GM18520 (cell line): ENCODE measurements around the gene ADAMTS10.
"Not testable (repeated sequence)": the region's sequence is repeated elsewhere in the genome, so short reads cannot be mapped to it uniquely, and the experiment has no call there.

ENCODE experiments used
- ATAC-seq: cut with Tn5 transposase; IDR thresholded peaks from one replicate; pipeline ENCODE4 v1.9.1; 2021; ENCODE audit not compliant: unreplicated experiment

Gene ADAMTS10

GRCh38 chr19:8629184-8629583, 18.7 kb upstream of the ADAMTS10 start:
- no peak for ATAC-seq

GRCh38 chr19:8626842-8627241, 16.3 kb upstream of the ADAMTS10 start:
- ATAC-seq = no peak

DNA sequence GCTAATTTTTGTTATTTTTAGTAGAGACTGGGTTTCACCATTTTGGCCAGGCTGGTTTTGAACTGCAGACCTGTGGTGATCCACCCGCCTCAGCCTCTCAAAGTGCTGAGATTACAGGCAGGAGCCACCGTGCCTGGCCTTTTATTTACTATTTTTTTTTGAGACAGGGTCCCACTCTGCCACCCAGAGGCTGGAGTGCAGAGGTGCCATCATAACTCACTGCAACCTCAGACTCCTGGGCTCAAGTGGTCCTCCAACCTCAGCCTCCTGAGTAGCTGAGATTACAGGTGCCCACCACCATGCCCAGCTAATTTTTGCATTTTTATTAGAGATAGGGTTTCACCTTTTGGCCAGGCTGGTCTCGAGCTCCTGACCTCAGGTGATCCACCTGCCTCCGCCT, 12.4 kb upstream of the ADAMTS10 start:
- not testable (repeated sequence) for ATAC-seq

GRCh38 chr19:8618751-8619150, 8.2 kb upstream of the ADAMTS10 start:
- ATAC-seq = no peak

- no peak for ATAC-seq
Measured at GRCh38 chr19:8617984-8618383, 7.5 kb upstream of the ADAMTS10 start.

- ATAC-seq = not testable (repeated sequence)
Measured at GRCh38 chr19:8617325-8617724, 6.8 kb upstream of the ADAMTS10 start.

DNA sequence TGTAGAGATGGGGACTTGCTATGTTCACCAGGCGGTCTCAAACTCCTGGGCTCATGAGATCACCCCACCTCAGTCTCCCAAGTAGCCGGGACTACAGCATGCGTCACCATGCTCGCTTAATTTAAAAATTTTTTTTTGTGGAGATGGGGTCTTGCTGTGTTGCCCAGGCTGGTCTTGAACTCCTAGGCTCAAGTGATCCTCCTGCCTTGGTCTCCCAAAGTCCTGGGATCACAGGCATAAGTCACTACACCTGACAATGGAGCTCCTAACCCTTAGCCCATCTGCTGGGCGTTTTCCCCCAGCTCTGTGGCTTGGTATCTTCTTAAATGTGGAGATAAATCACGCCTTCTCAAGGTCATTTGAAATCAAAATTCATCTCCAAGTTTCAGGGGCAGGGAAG, 6.3 kb upstream of the ADAMTS10 start:
- ATAC-seq = no peak

DNA sequence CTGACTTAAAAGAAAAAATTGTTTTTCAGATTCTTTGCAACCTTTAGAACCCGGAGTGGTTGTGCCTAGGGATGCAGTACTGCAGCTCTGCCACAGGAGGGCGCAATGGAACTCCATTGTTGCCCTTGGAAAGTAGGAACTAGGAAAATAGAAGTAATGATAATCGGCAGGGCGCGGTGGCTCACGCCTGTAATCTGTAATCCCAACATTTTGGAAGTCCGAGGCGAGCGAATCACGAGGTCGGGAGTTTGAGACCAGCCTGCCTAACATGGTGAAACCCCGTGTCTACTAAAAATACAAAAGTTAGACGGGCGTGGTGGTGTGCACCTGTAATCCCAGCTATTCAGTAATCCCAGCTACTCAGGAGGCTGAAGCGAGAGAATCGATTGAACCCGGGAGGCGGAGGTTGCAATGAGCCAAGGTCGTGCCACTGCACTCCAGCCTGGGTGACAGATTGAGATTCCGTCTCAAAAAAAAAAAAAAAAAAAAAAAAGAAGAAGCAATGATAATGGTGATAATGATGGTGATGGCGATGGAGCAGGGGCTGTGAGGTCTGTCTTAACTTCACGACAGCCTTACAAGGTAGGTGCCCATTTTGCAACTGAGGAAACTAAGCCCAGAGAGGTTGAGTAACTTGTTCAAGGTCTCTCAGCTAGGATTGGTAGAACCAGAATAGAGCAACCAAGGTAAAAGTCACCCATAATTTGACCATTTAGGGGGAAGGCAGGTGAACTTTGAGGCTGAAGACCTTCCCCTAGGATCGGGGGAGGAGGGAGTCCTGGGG, 5.5 kb upstream of the ADAMTS10 start:
- no peak for ATAC-seq

DNA sequence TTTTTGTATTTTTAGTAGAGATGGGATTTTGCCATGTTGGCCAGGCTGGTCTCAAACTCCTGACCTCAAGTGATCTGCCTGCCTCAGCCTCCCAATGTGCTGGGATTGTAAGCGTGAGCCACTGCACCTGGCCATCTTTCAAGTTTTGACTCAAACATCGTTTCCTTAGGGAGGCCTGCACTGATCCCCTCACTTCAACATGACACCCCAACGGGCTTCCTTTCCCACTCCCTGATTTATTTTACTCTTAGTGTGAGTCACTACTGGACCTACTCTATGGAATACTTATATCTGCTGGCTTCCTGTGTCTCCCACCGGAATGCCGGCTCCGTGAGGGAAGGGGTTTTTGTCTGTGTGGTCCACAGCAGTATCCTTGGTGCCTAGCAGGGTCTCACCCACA, 4.5 kb upstream of the ADAMTS10 start:
- no peak for ATAC-seq

- ATAC-seq = no peak
Measured at GRCh38 chr19:8614455-8614854, 3.9 kb upstream of the ADAMTS10 start.

GRCh38 chr19:8612807-8613171, 2.3 kb upstream of the ADAMTS10 start:
- no peak for ATAC-seq

DNA sequence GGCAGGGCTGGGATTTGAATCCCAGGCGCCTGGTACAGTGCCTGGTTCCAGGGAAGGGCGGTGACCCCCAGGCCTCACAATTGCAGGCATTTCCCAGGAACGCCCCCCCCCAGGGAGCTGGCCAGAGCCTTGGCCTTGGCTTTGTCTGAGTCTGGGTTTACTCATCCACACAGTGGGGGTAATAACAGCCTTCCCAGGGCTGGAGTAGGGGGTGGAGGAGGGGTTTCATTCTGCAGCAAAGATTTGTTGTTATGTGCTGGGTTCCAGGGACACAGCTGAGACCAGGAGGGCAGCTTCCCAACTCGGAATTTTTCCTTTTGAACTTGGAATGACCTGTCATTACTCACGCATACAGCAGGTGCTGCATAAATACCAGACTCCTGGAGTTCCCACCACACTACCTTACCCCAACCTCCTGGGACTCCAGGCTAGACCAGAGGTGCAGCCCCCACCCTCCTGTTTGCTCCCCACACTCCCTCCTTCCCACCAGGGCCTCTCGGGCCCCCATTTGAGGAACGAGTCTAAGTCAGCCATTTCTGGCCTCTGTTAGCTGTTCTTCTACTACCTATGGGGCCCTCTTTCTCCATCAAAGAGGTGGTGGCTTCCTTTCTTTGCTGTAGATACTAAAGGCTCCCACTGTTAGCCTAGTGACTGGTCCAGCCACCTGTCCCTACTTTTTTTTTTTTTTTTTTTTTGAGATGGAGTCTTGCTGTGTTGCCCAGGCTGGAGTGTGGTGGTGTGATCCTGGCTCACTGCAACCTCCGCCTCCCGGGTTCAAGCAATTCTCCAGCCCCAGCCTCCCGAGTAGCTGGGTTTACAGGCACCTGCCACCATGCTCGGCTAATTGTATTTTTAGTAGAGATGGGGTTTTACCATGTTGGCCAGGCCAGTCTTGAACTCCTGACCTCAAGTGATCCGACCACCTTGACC, 1.6 kb upstream of the ADAMTS10 start:
- no peak for ATAC-seq

GRCh38 chr19:8611391-8611876, 919 bp upstream of the ADAMTS10 start:
- ATAC-seq = no peak

DNA sequence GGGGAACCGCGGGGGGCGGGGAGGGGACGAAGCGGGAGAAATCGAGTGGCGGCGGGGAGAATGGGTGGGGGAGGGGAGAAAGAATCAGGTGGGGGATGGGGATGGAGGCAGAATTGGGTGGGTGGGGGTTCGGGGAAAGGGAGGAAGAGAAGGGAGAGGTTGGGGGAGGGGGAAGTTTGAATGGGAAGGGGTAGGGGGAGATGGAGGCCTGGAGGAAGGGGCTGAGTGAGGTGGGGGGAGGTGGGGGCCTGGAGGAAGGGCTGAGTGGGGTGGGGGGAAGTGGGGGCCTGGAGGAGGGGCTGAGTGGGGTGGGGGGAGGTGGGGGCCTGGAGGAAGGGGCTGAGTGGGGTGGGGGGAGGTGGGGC, 403 bp upstream of the ADAMTS10 start:
- ATAC-seq = no peak

DNA sequence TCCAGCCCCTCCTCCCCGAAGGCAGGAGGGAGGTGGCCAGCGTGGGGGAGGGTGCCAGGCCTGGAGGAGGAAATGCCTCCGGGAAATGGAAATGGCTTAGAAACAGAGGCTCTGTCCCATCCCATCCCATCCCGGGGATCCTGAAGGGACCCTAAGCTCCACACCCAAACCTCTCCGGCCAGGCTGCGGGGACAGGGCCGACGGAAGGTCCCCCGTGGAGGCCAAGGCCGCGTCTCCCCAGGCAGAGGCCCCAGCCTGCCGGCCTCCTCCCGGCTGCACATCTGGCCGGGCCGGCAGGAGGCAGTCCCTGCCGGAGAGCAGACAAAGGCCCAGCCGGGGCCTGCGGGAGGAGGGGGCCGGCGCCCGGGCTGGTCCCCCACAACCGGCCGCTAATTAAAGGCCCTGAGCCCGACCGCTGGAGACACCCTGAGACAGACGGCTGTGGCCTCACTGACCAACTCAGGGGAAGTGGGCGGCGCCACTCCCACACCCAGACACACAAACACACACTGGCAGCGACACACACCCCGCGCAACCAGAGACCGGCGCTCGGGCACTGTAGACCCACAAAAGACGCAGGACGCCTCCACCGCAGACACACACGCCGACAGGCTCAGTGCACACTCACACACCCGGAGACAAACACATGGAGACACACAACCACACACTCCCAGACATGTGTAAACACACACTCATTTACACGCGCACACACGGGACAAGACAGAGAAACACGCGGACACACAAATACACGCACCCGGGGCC, 1.1 kb downstream of the ADAMTS10 start:
- no peak for ATAC-seq

- no peak for ATAC-seq
Measured at GRCh38 chr19:8608941-8609278, 1.6 kb downstream of the ADAMTS10 start.

- ATAC-seq = no peak
Measured at GRCh38 chr19:8607386-8607785, 3.1 kb downstream of the ADAMTS10 start.

DNA sequence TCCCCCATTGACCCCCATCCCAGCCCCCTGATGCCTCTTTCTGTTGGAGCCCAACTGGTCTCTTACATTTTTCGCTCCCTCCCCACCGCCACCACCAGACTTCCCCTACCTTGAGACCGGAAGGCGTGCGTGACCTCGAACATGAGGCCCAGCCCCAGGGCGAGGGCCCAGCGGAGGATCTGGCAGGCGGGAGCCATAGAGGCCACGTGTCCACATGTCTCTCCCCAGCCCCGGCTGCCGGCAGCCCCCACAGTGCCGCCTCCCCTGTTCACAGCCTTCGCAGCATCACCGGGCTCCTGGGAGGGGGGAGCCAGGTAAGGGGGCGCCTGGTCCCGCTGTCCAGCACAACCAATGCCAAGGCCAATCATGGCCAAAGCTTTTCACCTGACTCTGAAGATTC, 5.0 kb downstream of the ADAMTS10 start:
- no peak for ATAC-seq

- no peak for ATAC-seq
Measured at GRCh38 chr19:8601796-8602195, 8.7 kb downstream of the ADAMTS10 start.

GRCh38 chr19:8600816-8601215, 9.7 kb downstream of the ADAMTS10 start:
- no peak for ATAC-seq

DNA sequence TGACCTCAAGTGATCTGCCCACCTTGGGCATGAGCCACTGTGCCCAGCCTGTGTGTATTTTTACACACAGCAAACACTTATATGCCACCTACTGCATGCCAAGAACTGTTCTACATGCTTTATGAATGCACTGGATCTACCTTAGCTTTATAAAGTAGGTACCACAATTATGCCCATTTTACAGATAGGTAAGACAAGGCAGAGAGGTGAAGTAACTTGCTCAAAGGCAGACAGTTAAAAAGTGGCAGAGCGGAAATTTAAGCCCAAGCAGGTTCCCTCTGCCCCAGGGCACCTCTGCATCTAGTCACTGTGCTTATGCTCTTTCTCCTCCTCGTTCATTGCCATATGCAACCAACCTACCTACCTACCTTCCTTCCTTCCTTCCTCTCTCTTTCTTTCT, 10.5 kb downstream of the ADAMTS10 start:
- no peak for ATAC-seq
